ENCODE measurements around the gene NAALADL2. TPM values are rescaled to one million over a fixed set of nuclear protein-coding genes. Genes with fewer than 3 reads are reported as not detected.

NAALADL2 gene
- total and polyA plus RNA-seq, 2 of the 8 experiments (the other 6 are each of a cell fraction or from before 2014, with no cell fraction given) = 0.12 to 0.22 TPM

- TF ChIP-seq CHD7 (IDR thresholded peaks at IDR 0.05; ENCODE audit: insufficient replicate concordance, low read length) = no peak
- no peak for TF ChIP-seq POLR2AphosphoS5 (IDR thresholded peaks at IDR 0.05; ENCODE audit: low read depth, low read length)
- TF ChIP-seq SP2 (IDR thresholded peaks at IDR 0.05; ENCODE audit: low read length) = no peak
These were observed 789.8 kb downstream of the NAALADL2 start (continued) for GRCh38 chr3:175648899-175649298.
